Measurements from ENCODE around the gene GGTA1.
"Not testable (repeated sequence)": the region's sequence is repeated elsewhere in the genome, so short reads cannot be mapped to it uniquely, and the experiment has no call there.

GGTA1 gene

GRCh38 chr9:121527371-121527770 lies 27.7 kb upstream of the GGTA1 start:
- Histone ChIP-seq H3K4me1 (ENCODE audit: control insufficient read depth, low read depth, low read length) (no peaks in the 10 kb centered on the region), H3K36me3 (ENCODE audit: control insufficient read depth, insufficient read depth, low read length) (no peaks in the 10 kb centered on the region), H3K4me2 (ENCODE audit: low read length) (no peak overlapping the region), H3K27me3 (ENCODE audit: insufficient read depth, low read length, poor library complexity) (no peaks in the 10 kb centered on the region), H3K79me1 (ENCODE audit: low read length) (no peaks in the 10 kb centered on the region), H3K23ac (ENCODE audit: low read length) (no peak overlapping the region), H3K4me3 (ENCODE audit: low read length) (no peak overlapping the region), H2BK120ac (ENCODE audit: low read depth, low read length) (no peak overlapping the region), H3K56ac (ENCODE audit: low read length) (no peak overlapping the region), H2AK5ac (ENCODE audit: low read length) (no peak overlapping the region), H3K18ac (ENCODE audit: low read length) (no peak overlapping the region), H3K9ac (ENCODE audit: low read length) (no peak overlapping the region), H3K79me2 (ENCODE audit: control insufficient read depth, insufficient read depth, low read length) (no peaks in the 10 kb centered on the region), H4K5ac (ENCODE audit: low read length) (no peak overlapping the region), H2BK5ac (ENCODE audit: low read length) (no peak overlapping the region), H4K8ac (ENCODE audit: low read depth, low read length) (no peak overlapping the region), H2BK15ac (replicated peaks; ENCODE audit: low read depth) (no peak overlapping the region), H3K27ac (ENCODE audit: low read depth, low read length) (no peak overlapping the region), H3K4ac (ENCODE audit: low read depth, low read length) (no peak overlapping the region)
- DNase-seq = no peak
- no CpG with 5 or more reads among the region's 16 CpGs for WGBS (ENCODE audit: extremely low coverage, insufficient coverage, low lambda C conversion rate)

DNA sequence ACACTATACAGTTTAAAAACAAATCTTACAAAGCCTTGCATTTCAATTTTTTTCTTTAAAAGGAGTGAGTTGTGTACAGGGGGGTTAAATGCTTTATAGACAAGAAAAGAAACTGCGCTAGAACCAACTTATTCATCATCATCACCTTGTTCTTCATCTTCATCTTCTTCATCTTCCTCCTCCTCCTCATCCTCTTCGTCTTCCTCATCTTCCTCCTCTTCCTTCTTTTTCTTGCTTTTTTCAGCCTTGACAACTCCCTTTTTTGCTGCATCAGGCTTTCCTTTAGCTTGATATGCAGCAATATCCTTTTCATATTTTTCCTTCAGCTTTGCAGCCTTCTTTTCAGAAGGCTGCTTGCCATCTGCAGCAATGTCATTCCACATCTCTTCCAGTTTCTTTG lies 20.0 kb upstream of the GGTA1 start:
- H3K79me2 ChIP-seq (ENCODE audit: control insufficient read depth, insufficient read depth, low read length); H3K56ac ChIP-seq (ENCODE audit: low read length); H2BK15ac ChIP-seq (replicated peaks; ENCODE audit: low read depth); H3K36me3 ChIP-seq (ENCODE audit: control insufficient read depth, insufficient read depth, low read length); H3K4me1 ChIP-seq (ENCODE audit: control insufficient read depth, low read depth, low read length); H3K18ac ChIP-seq (ENCODE audit: low read length); H3K79me1 ChIP-seq (ENCODE audit: low read length); H4K5ac ChIP-seq (ENCODE audit: low read length); H2BK120ac ChIP-seq (ENCODE audit: low read depth, low read length); H3K27ac ChIP-seq (ENCODE audit: low read depth, low read length); H3K27me3 ChIP-seq (ENCODE audit: insufficient read depth, low read length, poor library complexity); H3K23ac ChIP-seq (ENCODE audit: low read length); H3K4me3 ChIP-seq (ENCODE audit: low read length); H2BK5ac ChIP-seq (ENCODE audit: low read length); H2AK5ac ChIP-seq (ENCODE audit: low read length); H4K8ac ChIP-seq (ENCODE audit: low read depth, low read length); H3K9ac ChIP-seq (ENCODE audit: low read length); H3K4ac ChIP-seq (ENCODE audit: low read depth, low read length); H3K4me2 ChIP-seq (ENCODE audit: low read length); DNase-seq: not testable (repeated sequence)
- 100% methylated on average over 1 of the region's 2 CpGs for WGBS (ENCODE audit: extremely low coverage, insufficient coverage, low lambda C conversion rate)

GRCh38 chr9:121518634-121519033 lies 19.0 kb upstream of the GGTA1 start:
- H3K27ac ChIP-seq (ENCODE audit: low read depth, low read length) = no peak overlapping the region
- no peaks in the 10 kb centered on the region for H3K36me3 ChIP-seq (ENCODE audit: control insufficient read depth, insufficient read depth, low read length)
- no peaks in the 10 kb centered on the region for H3K27me3 ChIP-seq (ENCODE audit: insufficient read depth, low read length, poor library complexity)
- H3K56ac ChIP-seq (ENCODE audit: low read length) = no peak overlapping the region
- WGBS (ENCODE audit: extremely low coverage, insufficient coverage, low lambda C conversion rate) = no CpG with 5 or more reads among the region's 2 CpGs
- no peak overlapping the region for H2BK5ac ChIP-seq (ENCODE audit: low read length)
- H3K4me1 ChIP-seq (ENCODE audit: control insufficient read depth, low read depth, low read length) = no peaks in the 10 kb centered on the region
- H3K79me1 ChIP-seq (ENCODE audit: low read length) = no peaks in the 10 kb centered on the region
- no peak overlapping the region for H3K4me3 ChIP-seq (ENCODE audit: low read length)
- no peak overlapping the region for H3K9ac ChIP-seq (ENCODE audit: low read length)
- H3K18ac ChIP-seq (ENCODE audit: low read length) = no peak overlapping the region
- H4K5ac ChIP-seq (ENCODE audit: low read length) = no peak overlapping the region
- H3K79me2 ChIP-seq (ENCODE audit: control insufficient read depth, insufficient read depth, low read length) = no peaks in the 10 kb centered on the region
- no peak overlapping the region for H3K4ac ChIP-seq (ENCODE audit: low read depth, low read length)
- H3K4me2 ChIP-seq (ENCODE audit: low read length) = no peak overlapping the region
- no peak overlapping the region for H2BK15ac ChIP-seq (replicated peaks; ENCODE audit: low read depth)
- no peak overlapping the region for H2BK120ac ChIP-seq (ENCODE audit: low read depth, low read length)
- DNase-seq = no peak
- no peak overlapping the region for H3K23ac ChIP-seq (ENCODE audit: low read length)
- no peak overlapping the region for H2AK5ac ChIP-seq (ENCODE audit: low read length)
- no peak overlapping the region for H4K8ac ChIP-seq (ENCODE audit: low read depth, low read length)

- not testable (repeated sequence) for H2BK120ac ChIP-seq (ENCODE audit: low read depth, low read length); H3K23ac ChIP-seq (ENCODE audit: low read length); H3K9ac ChIP-seq (ENCODE audit: low read length); H3K27ac ChIP-seq (ENCODE audit: low read depth, low read length); H3K79me1 ChIP-seq (ENCODE audit: low read length); H4K5ac ChIP-seq (ENCODE audit: low read length); H3K79me2 ChIP-seq (ENCODE audit: control insufficient read depth, insufficient read depth, low read length); H3K4me1 ChIP-seq (ENCODE audit: control insufficient read depth, low read depth, low read length); H3K36me3 ChIP-seq (ENCODE audit: control insufficient read depth, insufficient read depth, low read length); H3K4ac ChIP-seq (ENCODE audit: low read depth, low read length); H3K4me3 ChIP-seq (ENCODE audit: low read length); H3K4me2 ChIP-seq (ENCODE audit: low read length); H3K27me3 ChIP-seq (ENCODE audit: insufficient read depth, low read length, poor library complexity); H2BK15ac ChIP-seq (replicated peaks; ENCODE audit: low read depth); H3K56ac ChIP-seq (ENCODE audit: low read length); H2BK5ac ChIP-seq (ENCODE audit: low read length); DNase-seq; H2AK5ac ChIP-seq (ENCODE audit: low read length); H3K18ac ChIP-seq (ENCODE audit: low read length); H4K8ac ChIP-seq (ENCODE audit: low read depth, low read length)
- WGBS (ENCODE audit: extremely low coverage, insufficient coverage, low lambda C conversion rate) = no CpG with 5 or more reads among the region's 4 CpGs
These were observed 13.5 kb upstream of the GGTA1 start for GRCh38 chr9:121513166-121513565.

- no CpG with 5 or more reads among the region's 15 CpGs for WGBS (ENCODE audit: extremely low coverage, insufficient coverage, low lambda C conversion rate)
- H3K56ac ChIP-seq (ENCODE audit: low read length) = no peak overlapping the region
These were observed 11.3 kb upstream of the GGTA1 start for GRCh38 chr9:121510766-121511550.

GRCh38 chr9:121509180-121509579 lies 9.5 kb upstream of the GGTA1 start:
- Histone ChIP-seq H3K27ac (ENCODE audit: low read depth, low read length) (no peak overlapping the region), H3K23ac (ENCODE audit: low read length) (no peak overlapping the region), H2BK5ac (ENCODE audit: low read length) (no peak overlapping the region), H4K8ac (ENCODE audit: low read depth, low read length) (no peak overlapping the region), H3K4ac (ENCODE audit: low read depth, low read length) (no peak overlapping the region), H4K5ac (ENCODE audit: low read length) (no peak overlapping the region), H3K36me3 (ENCODE audit: control insufficient read depth, insufficient read depth, low read length) (no peaks in the 10 kb centered on the region), H3K4me2 (ENCODE audit: low read length) (no peak overlapping the region), H3K4me3 (ENCODE audit: low read length) (no peak overlapping the region), H3K56ac (ENCODE audit: low read length) (no peak overlapping the region), H3K27me3 (ENCODE audit: insufficient read depth, low read length, poor library complexity) (no peaks in the 10 kb centered on the region), H2BK120ac (ENCODE audit: low read depth, low read length) (no peak overlapping the region), H3K79me1 (ENCODE audit: low read length) (no peaks in the 10 kb centered on the region), H2BK15ac (replicated peaks; ENCODE audit: low read depth) (no peak overlapping the region), H2AK5ac (ENCODE audit: low read length) (no peak overlapping the region), H3K9ac (ENCODE audit: low read length) (no peak overlapping the region), H3K4me1 (ENCODE audit: control insufficient read depth, low read depth, low read length) (no peaks in the 10 kb centered on the region), H3K79me2 (ENCODE audit: control insufficient read depth, insufficient read depth, low read length) (no peaks in the 10 kb centered on the region), H3K18ac (ENCODE audit: low read length) (no peak overlapping the region)
- WGBS (ENCODE audit: extremely low coverage, insufficient coverage, low lambda C conversion rate) = no CpG with 5 or more reads among the region's 5 CpGs
- no peak for DNase-seq

More at GRCh38 chr9:121510766-121511550, 11.3 kb upstream of the GGTA1 start:
- Histone ChIP-seq H2BK5ac (ENCODE audit: low read length) (no peak overlapping the region), H3K9ac (ENCODE audit: low read length) (no peak overlapping the region), H4K5ac (ENCODE audit: low read length) (no peak overlapping the region), H3K4me2 (ENCODE audit: low read length) (no peak overlapping the region), H3K4me3 (ENCODE audit: low read length) (no peak overlapping the region), H3K4me1 (ENCODE audit: control insufficient read depth, low read depth, low read length) (no peaks in the 10 kb centered on the region), H3K79me2 (ENCODE audit: control insufficient read depth, insufficient read depth, low read length) (no peaks in the 10 kb centered on the region), H3K23ac (ENCODE audit: low read length) (no peak overlapping the region), H3K4ac (ENCODE audit: low read depth, low read length) (no peak overlapping the region), H2AK5ac (ENCODE audit: low read length) (no peak overlapping the region), H3K27ac (ENCODE audit: low read depth, low read length) (no peak overlapping the region), H3K36me3 (ENCODE audit: control insufficient read depth, insufficient read depth, low read length) (no peaks in the 10 kb centered on the region), H3K18ac (ENCODE audit: low read length) (no peak overlapping the region), H4K8ac (ENCODE audit: low read depth, low read length) (no peak overlapping the region), H2BK15ac (replicated peaks; ENCODE audit: low read depth) (no peak overlapping the region), H3K27me3 (ENCODE audit: insufficient read depth, low read length, poor library complexity) (no peaks in the 10 kb centered on the region), H2BK120ac (ENCODE audit: low read depth, low read length) (no peak overlapping the region), H3K79me1 (ENCODE audit: low read length) (no peaks in the 10 kb centered on the region)
- no peak for DNase-seq
